Spleen (tissue), 11 donors: ENCODE results near the gene CAMK2N2. TPM values are rescaled to one million over a fixed set of nuclear protein-coding genes. Genes with fewer than 3 reads are reported as not detected.

Experiments
- DNase-seq: peaks from one replicate; pipeline ENCODE4 v3.0.0-alpha.2; 2020
- H3K27ac ChIP-seq, 8 donors: fragments of 200-600 bp; sonication (generic) in 7 of 8; 1 replicate in 4 of 8; 2 replicates in 4 of 8; pipeline versions ENCODE4 v1.5.0 to v1.8.0; 2016 to 2021; ENCODE audit warnings: inconsistent platforms in 4 of 8, mild to moderate bottlenecking in 4 of 8, moderate library complexity in 1 of 8
- H3K27me3 ChIP-seq, 7 donors: fragments of 200-600 bp; sonication (generic) in 6 of 7; replicated peaks in 1 of 7; 1 replicate in 4 of 7; 2 replicates in 3 of 7; pipeline versions ENCODE4 v1.5.0 to v1.8.0; 2016 to 2021; ENCODE audit warnings: inconsistent platforms in 3 of 7, mild to moderate bottlenecking in 1 of 7
- H3K36me3 ChIP-seq, 6 donors: fragments of 200-600 bp; sonication (generic) in 5 of 6; 1 replicate in 4 of 6; 2 replicates in 2 of 6; pipeline versions ENCODE4 v1.5.0 to v1.8.0; 2016 to 2021; ENCODE audit warnings: inconsistent platforms in 2 of 6
- H3K4me1 ChIP-seq, 6 donors: fragments of 200-600 bp; sonication (generic) in 5 of 6; 1 replicate in 3 of 6; 2 replicates in 3 of 6; pipeline versions ENCODE4 v1.5.0 to v1.8.0; 2016 to 2021; ENCODE audit warnings: inconsistent platforms in 3 of 6
- H3K4me3 ChIP-seq, 8 donors: fragments of 200-600 bp; sonication (generic) in 7 of 8; 1 replicate in 4 of 8; 2 replicates in 4 of 8; pipeline versions ENCODE4 v1.5.0 to v1.8.0; 2016 to 2021; ENCODE audit warnings: inconsistent platforms in 4 of 8, mild to moderate bottlenecking in 4 of 8, moderate library complexity in 2 of 8
- H3K9me3 ChIP-seq, 8 donors: fragments of 200-600 bp; sonication (generic) in 7 of 8; 1 replicate in 4 of 8; 2 replicates in 4 of 8; pipeline versions ENCODE4 v1.5.0 to v1.8.0; 2016 to 2021; ENCODE audit warnings: inconsistent platforms in 4 of 8
- POLR2A ChIP-seq, 3 donors: fragments of 450-650 bp; IDR thresholded peaks; one replicate each; pipeline ENCODE4 v1.5.1; 2017; ENCODE audit warnings: antibody characterized with exemption in 3 of 3, mild to moderate bottlenecking in 1 of 3
- POLR2AphosphoS5 ChIP-seq, 3 donors: sonication (generic); formaldehyde crosslinking; IDR thresholded peaks; one replicate each; pipeline ENCODE4 v1.5.1; 2017; ENCODE audit warnings: antibody characterized with exemption in 3 of 3
- WGBS, 5 donors: extraction: QIAGEN DNeasy Blood & Tissue Kit in 3 of 5; methylation state at CpG; one replicate each; pipeline versions ENCODE4 v1.1.5 to v1.1.7; 2013 to 2018; 5-methylcytosine and 5-hydroxymethylcytosine counted together
- intact Hi-C: fragments of 100-400 bp; cut with DNase I; formaldehyde crosslinking; loops from one replicate; pipeline ENCODE4 v1.15.0; 2023; ENCODE audit warnings: low total_unique reads
- polyA plus RNA-seq, 3 donors: library from polyadenylated mRNA; stranded (reverse); fragments of 200-250 nt; gene quantifications; one replicate each; pipeline ENCODE4 v1.2.1, GENCODE V29; 2013
- total RNA-seq, 7 donors: library from RNA; depleted of rRNA in 3 of 7; stranded (reverse); fragments of >200 nt in 3 of 7; fragmentation: NEBNext Ultra II Directional in 4 of 7; extraction: Animal tissue kit (Norgen Biotek cat#: 25700) in 4 of 7; gene quantifications; one replicate each; pipeline versions ENCODE4 v1.1.0 to v1.2.1, GENCODE V29; 2016 to 2021
- TF ChIP-seq, protein P1 (sequence below), 11 experiments: fragments of 200-600 bp in 7 of 11; fragments of 450-650 bp in 4 of 11; sonication (generic) in 4 of 11; IDR thresholded peaks in 8 of 11; conservative IDR thresholded peaks in 3 of 11; 1 replicate in 7 of 11; 2 replicates in 4 of 11; pipeline versions ENCODE4 v1.4.0 to v1.8.0; 2016 to 2021; ENCODE audit warnings: antibody characterized with exemption in 11 of 11, inconsistent platforms in 4 of 11, mild to moderate bottlenecking in 1 of 11
- donor health status: healthy with polysubstance abuse.
- donor health status: DM: no; HTN: no; CAD: no; lungs with moderate emphysema.
- donor health status: DM: no; HTN: no; CAD: no.
- donor health status: Bipolar disorder and iron deficiency.
- donor health status: healthy.
- donor health status: DM: no; HTN: no; CAD: no.
- donor health status: DM: yes; HTN: yes; CAD: no.

The CAMK2N2 gene
- total and polyA plus RNA-seq, 10 donors = 0.08 to 0.35 TPM; not detected in 8

DNA sequence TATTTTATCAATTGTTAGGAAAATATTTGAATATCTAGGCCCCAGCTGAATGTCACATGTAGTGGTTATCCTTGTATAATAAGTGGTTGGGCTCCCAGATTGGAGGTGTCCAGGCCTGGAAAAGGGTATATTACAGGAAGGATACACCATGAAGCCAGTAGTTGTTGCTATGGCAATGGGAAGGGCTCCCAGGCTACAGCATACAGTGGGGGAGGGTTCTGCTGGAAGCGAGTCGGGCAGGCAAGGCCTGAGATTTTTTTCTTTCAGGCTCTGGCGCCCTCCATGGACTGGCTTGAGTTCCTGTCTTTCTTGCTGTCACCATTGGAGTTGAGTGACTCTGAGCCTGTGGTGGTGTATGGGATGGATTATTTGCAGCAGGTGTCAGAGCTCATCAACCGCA lies 23.3 kb upstream of the CAMK2N2 start:
- Histone ChIP-seq H3K9me3 (no peaks in the 10 kb centered on the region), H3K4me3 (no peak overlapping the region), H3K27me3 (peaks cover 0 to 34% (median 3%) of the 10 kb centered on the region in 7 donors), H3K4me1 (no peaks in the 10 kb centered on the region), H3K36me3 (no peaks in the 10 kb centered on the region), H3K27ac (no peak overlapping the region)
- WGBS, 5 donors = 28 to 40% (median 32%) methylated on average over 3 to 4 of the region's 4 CpGs
- no peak for DNase-seq
- intact Hi-C loops = no loop called here
- TF ChIP-seq, protein P1, sequence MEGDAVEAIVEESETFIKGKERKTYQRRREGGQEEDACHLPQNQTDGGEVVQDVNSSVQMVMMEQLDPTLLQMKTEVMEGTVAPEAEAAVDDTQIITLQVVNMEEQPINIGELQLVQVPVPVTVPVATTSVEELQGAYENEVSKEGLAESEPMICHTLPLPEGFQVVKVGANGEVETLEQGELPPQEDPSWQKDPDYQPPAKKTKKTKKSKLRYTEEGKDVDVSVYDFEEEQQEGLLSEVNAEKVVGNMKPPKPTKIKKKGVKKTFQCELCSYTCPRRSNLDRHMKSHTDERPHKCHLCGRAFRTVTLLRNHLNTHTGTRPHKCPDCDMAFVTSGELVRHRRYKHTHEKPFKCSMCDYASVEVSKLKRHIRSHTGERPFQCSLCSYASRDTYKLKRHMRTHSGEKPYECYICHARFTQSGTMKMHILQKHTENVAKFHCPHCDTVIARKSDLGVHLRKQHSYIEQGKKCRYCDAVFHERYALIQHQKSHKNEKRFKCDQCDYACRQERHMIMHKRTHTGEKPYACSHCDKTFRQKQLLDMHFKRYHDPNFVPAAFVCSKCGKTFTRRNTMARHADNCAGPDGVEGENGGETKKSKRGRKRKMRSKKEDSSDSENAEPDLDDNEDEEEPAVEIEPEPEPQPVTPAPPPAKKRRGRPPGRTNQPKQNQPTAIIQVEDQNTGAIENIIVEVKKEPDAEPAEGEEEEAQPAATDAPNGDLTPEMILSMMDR (IDR thresholded peaks at IDR 0.05 in 8 of 11, conservative IDR thresholded peaks at IDR 0.05 in 3 of 11) = no peak
- TF ChIP-seq POLR2AphosphoS5 (IDR thresholded peaks at IDR 0.05) (no peak), POLR2A (IDR thresholded peaks at IDR 0.05) (no peak)

- intact Hi-C loops = no loop called here
- 88 to 93% (median 89%) methylated on average over 8 of the region's 8 CpGs for WGBS, 5 donors
- Histone ChIP-seq H3K36me3 (no peaks in the 10 kb centered on the region), H3K4me1 (no peaks in the 10 kb centered on the region), H3K27ac (no peak overlapping the region), H3K9me3 (no peaks in the 10 kb centered on the region), H3K4me3 (no peak overlapping the region), H3K27me3 (peaks cover 0 to 28% (median 3%) of the 10 kb centered on the region in 7 donors)
- TF ChIP-seq, protein P1 (IDR thresholded peaks at IDR 0.05 in 8 of 11, conservative IDR thresholded peaks at IDR 0.05 in 3 of 11) = no peak
- TF ChIP-seq POLR2A (IDR thresholded peaks at IDR 0.05) (no peak), POLR2AphosphoS5 (IDR thresholded peaks at IDR 0.05) (no peak)
- DNase-seq = no peak
Measured at GRCh38 chr3:184283681-184284080, 22.3 kb upstream of the CAMK2N2 start.

- no peak overlapping the region for H3K27ac ChIP-seq
- peaks cover 0 to 34% (median 3%) of the 10 kb centered on the region in 7 donors for H3K27me3 ChIP-seq
- H3K9me3 ChIP-seq = no peaks in the 10 kb centered on the region
- H3K36me3 ChIP-seq = no peaks in the 10 kb centered on the region
- no peaks in the 10 kb centered on the region for H3K4me1 ChIP-seq
- intact Hi-C loops = no loop called here
- H3K4me3 ChIP-seq = no peak overlapping the region
- TF ChIP-seq, protein P1 (IDR thresholded peaks at IDR 0.05 in 8 of 11, conservative IDR thresholded peaks at IDR 0.05 in 3 of 11) = no peak
- TF ChIP-seq POLR2AphosphoS5 (IDR thresholded peaks at IDR 0.05) (no peak), POLR2A (IDR thresholded peaks at IDR 0.05) (no peak)
- DNase-seq = no peak
- WGBS, 5 donors = 87 to 98% (median 90%) methylated on average over 4 of the region's 4 CpGs
Measured at GRCh38 chr3:184282941-184283340, 21.6 kb upstream of the CAMK2N2 start.

- no peak for DNase-seq
- no peak overlapping the region for H3K27ac ChIP-seq
- H3K36me3 ChIP-seq = no peaks in the 10 kb centered on the region
- TF ChIP-seq, protein P1 (IDR thresholded peaks at IDR 0.05 in 8 of 11, conservative IDR thresholded peaks at IDR 0.05 in 3 of 11) = no peak
- no peak for TF ChIP-seq POLR2A (IDR thresholded peaks at IDR 0.05)
- no peak for TF ChIP-seq POLR2AphosphoS5 (IDR thresholded peaks at IDR 0.05)
- WGBS, 5 donors = 86 to 94% (median 91%) methylated on average over 6 of the region's 6 CpGs
- no peaks in the 10 kb centered on the region for H3K4me1 ChIP-seq
- H3K27me3 ChIP-seq = peaks cover 5 to 62% (median 23%) of the 10 kb centered on the region in 7 donors
- no peaks in the 10 kb centered on the region for H3K9me3 ChIP-seq
- H3K4me3 ChIP-seq = no peak overlapping the region
- intact Hi-C loops = no loop called here
Measured at GRCh38 chr3:184277366-184277765, 16.0 kb upstream of the CAMK2N2 start.
